Fibroblast of skin of abdomen (primary cell): ENCODE measurements around the gene SH3TC1.

Experiments
- DNase-seq: peaks from one replicate; pipeline ENCODE4 v3.0.0-alpha.2; 2013

SH3TC1 gene

DNA sequence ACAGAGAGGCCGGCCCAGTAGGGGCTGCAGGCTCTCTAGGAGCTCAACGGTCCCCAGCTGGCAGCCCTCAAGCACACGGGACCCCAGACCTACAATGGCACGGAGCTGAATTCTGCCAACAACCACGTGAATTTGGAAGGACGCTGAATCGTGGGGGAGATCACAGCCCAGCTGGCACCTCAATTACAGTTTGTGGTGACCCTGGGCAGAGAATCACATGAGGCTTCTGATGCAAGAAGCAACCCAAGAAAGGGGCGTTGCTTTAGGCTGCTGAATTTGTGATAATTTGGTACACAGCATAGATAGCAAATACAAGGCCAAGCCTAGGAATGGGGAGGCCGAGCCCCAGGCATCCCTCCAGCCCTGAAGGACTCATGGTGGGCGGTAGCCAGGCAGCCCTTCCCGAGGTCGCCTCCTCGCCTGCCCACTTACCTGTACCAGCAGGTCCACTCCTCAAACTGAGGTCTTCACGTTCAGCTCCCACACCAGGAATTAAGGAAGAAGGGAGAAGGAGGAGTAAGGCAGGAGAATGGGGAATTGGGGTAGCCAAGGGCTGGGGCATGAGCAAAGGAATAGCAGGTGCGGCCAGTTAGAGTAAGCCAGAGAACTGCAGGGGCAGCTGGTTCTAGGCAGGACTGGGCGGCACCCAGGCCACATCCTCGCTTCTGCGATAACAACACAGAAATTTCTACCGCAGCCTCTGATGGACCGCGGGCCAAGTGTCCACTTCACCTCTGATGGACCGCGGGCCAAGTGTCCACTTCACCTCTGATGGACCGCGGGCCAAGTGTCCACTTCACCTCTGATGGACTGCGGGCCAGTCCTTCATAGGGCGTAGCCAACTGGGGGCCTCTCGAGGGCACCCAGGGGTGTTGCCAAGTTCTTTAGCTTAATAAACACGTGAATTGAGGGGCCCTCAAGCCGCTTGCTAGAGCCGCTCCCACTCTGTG, 47.1 kb downstream of the SH3TC1 start:
- DNase-seq, result no peak

DNA sequence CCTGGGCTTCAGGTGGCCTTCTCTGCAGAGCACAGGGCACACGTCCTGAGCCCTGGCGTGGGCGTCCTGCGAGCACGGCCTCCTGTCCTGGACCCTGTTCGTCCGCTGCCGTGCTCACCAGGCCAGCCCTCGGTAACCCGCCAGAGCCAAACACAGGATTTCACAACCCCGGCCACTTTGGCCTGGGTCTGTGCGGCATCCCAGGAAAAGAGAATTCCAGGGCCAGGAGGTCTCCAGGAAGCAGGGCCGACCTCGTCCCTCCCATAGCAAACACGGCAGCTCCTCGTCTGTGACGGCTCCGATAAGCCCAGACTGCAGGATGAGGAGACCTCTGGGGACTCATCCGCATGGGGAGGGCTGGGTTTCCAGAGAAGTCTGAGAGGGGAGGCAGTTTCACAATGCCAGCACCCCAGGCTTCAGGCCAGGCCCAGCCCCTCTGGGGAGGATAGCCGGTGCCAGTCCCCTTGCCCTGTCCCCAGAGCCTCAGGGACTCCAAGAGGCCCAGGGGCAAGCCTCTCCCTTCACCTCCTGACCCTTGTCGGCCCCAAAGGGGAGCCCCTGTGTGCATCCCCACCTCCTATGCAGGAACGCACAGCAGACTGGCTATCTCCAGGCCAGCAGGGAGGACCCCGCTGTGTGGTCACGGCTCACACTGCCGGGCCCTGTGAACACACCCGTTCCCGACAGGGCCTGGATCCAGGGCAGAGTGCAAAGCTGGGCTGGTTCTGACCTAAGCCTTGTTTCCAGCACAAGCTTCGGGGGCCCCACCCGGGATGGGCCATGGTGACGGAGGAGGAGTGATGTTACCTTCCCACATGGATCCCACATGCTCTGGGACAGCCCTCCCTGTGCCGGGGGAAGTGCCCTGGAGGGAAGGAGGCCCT, 48.2 kb downstream of the SH3TC1 start:
- no peak for DNase-seq

DNA sequence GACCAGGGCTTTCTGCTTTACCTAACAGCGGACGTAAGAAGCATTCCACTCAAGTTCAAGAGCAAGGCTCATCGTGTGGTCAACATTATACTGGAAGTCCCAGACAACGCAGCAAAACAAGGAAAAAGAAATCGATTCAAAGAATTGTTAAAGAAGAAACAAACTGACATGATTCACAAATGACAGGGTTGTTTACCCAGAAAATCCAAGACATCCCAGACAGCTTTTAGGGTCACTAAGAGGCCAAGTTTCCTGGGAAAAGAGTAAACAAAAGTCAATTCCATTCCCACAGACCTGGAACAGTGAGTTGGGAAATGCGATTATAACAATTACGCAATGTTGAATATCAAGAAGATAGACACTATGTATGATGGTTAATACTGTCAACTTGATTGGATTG, 49.0 kb downstream of the SH3TC1 start:
- no peak for DNase-seq

DNA sequence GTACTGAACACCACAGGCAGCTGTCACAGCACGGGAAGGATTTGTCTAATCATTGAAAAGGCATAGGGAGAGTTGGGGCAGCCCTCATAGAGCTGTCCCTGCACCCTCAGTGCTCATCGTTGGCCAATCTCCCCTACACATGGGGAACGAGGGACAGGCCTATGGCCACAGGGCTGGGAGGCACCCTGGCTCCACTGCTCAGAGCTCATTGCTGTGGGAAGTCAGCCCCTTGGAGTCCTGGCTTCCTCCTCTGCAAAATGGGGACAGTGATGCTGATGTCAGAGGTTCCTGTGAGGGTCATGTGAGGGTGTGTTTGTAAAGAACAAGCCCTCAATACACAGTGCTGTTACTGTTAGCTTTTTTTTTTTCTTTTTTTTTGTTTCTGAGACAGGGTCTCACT, 51.1 kb downstream of the SH3TC1 start:
- DNase-seq, result no peak

DNA sequence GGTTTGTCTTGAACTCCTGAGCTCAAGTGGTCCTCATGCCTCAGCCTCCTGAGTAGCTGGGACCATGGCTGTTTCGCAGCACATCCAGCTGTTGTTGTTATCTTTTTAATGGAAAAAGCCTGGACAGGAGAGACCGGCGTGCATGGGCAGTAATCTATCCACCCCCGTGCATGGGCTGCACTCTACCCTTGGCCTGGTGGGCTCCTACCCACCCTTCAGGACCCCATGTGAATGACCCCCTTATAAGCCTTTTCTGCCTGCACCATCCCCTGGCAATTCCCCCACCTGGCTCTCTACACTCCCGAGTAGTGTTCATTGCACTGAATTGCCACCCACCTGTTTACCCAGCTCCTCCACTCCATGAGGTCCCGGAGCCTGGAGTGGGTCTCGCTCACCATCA, 51.5 kb downstream of the SH3TC1 start:
- no peak for DNase-seq

DNA sequence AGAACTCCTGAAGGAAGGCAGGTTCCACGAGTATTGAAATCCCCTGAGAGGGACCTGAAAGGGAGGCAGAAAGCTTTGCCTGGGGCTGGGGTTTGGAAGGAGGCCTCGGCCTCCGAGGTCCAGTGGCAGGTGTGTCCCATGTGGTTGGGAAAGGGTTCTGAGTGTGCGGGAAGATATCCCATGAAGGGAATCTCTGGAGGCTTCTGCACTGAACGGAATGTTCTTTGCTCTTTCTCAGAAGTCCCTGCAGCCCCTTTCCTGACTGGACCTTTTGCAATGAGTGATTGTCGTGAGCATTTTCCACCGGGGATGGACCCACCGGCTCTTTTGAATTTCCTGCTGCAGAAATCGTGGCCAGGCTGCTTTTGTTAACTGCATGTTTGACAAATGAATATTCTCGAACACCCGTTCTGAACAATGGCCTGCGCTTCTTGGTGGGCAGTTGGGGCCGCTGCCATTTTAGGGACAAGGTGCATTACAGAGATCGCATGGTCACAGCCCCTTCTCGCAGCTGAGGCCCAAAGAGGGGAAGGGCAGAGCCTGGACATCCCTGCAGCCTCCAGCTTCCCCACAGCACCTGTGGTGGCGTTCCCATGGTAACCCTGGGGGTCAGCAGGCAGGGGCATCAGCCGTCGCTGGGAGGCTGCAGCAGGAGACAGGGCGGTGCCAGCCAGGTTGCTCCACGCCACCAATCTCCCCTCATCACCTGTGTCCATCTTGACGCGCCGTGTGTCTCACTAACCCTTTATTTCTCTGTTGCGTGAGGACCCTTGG, 52.2 kb downstream of the SH3TC1 start:
- DNase-seq, result no peak

DNA sequence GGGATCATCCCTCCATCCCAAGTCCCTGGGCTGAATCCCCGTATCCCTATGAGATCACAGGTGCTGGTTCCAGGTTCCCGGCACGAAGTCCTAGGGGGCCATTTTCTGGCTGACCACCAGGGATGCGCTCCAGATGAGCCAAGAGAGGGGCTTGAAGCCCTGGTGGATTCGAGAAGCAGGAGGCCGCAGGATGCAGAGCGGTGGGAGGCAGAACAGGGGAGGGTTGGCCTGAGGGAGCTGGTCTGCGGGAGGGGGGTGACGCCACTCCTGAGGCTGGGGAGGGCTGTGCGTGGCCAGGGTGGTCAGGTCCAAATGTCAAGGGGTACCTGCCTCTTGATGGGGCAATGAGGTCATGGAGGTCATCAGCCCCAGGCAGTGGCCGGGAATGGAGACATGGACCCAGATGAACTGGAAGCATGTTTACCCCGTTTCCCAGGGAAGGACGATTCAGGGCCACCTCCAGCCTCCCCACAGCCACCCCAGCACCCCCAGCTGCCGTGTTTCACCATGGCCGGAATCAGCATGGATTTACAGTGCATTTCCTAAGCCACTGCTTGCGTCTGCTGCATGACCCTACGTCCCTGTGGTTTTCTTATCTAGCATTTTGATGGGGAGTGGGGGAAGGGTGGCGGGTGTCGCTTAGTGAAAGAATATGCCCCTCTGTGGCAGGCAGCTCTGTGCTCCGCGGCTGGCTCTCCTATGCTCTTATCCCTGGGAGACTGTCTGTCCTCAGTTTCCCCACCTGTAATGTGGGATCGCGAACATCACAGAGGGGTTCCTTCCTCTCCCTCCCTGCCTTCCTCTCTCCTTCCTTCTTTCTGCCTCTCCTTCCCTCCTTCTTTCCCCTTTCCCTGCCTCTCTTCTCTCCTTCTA, 53.4 kb downstream of the SH3TC1 start:
- DNase-seq, result no peak

DNA sequence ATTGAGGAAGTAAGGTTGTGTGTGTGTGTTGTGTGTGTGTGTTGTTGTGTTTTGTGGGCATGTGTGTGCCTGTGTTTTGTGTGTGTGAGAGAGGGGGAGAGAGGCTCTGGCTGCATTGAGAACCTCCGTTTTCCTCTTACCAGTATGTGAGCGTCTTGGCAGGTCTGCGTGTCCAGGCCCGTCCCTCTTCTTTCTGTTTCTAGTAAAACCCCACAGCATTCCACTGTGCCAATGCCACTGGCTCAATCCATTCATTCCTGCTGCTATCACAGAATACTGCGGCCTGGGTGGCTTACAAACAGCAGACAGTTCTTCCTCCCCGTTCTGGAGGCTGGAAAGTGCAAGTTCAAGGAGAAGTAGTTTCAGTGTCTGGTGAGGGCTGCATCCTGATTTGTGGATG, 55.0 kb downstream of the SH3TC1 start:
- DNase-seq, result no peak

DNA sequence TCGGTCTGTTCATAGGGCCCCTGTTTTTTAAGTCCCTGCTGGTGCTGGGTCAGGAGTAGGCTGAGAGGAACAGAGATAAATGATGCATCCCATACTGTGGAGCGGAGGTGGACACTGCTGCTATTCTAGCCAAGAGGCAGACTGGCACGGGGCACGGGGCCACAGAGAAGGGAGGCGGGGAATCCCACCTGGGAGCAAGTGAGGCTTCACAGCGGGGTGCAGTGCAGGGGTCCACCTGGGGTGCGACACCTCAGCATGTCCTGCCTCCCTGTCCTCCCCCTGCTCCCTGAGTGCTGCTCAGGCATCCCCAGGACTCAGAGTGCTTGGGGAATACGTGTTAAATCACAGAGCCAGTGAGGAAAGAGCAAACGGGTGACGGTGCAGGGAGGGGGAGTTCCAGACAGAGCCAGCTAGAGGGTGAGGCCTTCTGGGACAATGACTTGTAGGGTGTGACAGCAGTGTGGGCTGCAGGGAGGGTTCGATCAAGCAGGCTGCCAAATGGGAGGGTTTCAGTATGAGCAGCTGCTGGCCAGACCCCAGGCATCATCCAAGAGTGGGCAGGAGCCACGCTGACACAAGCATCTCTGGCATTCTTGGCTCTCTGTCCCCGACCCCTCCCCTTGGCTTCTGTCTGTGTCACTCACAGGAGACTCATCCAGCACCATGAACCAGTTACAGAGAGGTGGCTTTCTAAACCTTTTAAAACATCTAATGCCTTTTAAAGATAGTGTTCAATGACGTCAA, 56.8 kb downstream of the SH3TC1 start:
- peak; percentile 33 for DNase-seq

DNA sequence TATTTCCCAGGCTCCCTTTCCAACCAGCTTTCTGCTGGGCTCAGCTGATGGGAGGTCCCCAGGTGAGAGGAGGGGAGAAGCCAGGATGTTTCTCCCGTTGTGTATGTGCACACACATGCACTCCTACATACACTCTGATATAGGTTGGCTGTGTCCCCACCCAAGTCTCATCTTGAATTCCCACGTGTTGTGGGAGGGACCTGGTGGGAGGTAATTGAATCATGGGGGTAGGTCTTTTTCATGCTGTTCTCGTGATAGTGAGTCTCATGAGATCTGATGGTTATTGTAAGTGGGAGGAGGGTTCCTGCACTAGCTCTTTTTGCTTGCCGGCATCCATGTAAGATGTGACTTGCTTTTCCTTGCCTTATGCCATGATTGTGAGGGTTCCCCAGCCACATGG, 58.8 kb downstream of the SH3TC1 start:
- DNase-seq, result no peak

DNA sequence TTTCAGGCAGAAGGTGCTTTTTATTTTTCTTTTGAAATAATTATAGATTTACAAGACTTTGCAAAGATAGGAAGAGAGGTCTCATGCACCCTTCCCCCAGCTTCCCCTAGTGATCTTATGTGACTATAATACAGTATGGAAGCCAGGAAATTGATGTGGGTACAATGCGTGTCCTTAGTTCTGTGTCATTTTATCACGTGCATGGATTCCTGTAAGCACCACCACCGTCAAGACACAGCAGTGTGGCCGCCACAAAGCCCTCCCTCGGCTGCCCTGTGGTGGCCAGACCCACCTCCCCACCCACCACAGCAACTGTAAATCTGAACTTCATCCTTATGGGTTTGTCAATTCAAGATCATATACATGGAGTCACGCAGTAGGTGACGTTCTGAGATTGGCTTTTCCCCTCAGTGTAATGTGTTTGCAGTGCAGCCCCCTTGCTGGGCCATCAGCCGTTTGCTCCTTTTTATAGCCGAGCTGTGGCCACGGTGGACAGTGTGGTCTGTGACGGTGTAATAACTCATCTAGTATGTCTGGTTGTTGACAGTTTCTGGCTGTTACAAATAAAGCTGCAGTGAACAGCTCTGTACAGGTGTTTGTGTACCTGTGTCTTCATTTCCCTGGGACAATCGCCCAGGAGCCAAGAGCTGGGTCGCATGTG, 59.6 kb downstream of the SH3TC1 start:
- no peak for DNase-seq

DNA sequence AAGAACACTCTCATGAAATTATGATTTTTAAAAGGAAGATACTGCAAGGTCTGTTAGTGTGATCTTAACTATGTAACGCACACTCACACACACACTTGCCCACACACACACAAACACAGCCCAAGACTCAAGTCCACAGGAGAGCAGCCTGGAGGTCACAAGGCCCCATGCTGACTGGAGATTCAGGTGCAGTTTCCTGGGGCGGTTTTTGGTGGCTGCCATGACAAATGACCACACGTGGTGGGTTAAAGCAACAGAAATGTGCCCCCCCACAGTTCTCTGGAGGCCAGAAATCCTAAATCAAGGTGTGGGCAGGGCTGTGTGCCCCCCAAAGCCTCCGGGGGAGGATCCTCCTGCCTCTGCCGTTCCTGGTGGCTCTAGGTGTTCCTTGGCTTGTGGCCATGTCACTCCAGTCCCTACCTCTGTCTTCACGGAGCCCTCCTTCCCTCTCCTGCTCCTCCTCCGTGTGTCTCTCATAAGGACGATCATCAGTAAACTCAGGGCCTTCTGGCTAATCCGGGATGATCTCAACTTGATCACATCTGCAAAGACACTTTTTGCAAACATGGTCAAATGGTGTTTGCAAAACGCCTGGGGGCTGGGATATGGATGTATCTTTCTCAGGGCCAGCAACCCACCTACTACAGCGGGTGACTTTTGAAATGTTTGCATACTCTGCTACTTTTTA, 60.8 kb downstream of the SH3TC1 start:
- DNase-seq, result no peak

DNA sequence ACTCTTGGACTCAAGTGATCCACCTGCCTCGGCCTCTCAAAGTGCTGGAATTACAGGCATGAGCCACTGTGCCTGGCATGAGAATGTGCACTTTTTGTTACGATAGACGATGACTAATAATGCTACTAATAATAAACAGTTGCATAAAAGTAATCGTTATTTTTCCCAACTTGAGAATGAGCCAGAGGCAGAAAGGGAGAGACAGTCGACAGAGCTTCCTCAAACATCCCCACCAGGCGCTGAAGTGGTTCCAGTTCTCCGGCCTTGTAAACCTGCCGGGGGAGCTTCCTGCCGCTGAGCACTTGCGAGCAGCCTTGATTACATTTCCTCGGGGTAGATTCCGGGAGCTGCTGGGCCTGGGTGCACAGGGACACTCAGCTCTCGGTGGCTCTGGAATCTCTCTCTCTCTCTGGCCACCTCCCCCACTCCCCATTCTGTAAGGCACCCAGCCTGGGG, 61.6 kb downstream of the SH3TC1 start:
- DNase-seq, result peak; percentile 74

DNA sequence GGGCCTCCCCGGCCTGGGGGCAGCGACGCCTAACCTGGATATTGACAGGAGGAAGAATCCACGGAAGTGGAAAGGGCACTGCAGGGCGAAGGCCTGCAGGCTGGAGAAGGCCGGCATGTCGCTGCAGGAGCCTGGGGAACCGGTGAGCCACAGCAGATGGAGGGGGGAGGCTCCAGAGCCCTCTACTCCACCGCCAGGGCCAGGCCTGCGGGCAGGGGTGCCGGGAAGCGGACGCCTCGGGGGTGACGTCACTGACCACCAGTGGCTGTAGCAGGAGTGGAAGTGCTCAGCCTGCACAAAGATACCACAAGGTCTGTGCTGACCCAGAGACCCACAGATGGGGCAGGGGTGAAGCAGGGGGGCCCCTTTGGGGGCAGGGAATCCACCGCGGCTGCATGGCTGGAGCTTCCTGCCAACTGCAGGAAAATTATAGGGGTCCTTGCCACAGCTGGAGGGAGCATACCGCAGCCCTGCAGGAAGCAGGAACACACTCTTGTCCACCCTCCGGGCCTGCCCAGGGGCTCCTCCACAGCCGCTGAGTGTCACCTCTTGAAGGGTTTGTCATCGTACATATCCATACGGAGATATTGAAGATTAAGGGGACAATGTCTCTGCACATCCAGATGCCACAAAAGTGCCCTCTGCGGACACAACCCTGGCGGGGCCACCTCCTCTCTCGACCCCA, 62.9 kb downstream of the SH3TC1 start:
- peak; percentile 73 for DNase-seq

DNA sequence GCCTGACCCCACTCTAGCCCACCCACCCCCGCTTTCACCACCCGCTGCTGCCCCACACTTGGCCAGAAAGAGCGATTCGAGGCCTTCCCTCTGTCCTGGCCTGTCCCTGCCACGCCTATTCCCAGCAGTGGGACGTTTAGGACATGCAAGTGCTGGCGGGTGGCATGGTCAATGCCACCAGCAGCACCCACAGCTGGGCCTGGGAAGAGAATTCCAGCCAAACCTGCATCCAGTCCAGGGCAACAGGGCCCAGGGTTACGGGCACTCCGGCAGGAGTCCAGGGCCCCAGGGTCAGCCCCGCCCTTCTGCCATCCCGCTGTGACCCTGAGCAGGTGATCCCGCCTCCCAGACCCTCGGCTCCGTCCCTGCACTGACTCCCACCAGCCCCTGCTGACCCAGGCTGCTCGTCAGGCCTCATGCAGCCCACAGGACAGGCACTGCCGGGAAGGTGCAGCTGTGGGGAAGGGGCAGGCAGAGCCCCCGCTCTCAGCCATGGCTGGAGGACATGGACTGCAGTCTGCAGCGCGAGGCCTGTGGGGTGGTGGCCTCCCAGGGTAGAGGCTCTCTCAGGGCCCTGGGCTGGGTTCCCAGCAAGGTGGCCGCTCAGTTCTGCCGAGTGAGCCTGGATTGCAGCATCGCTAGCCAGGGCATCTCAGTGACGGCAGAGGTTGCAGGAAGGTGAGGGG, 63.7 kb downstream of the SH3TC1 start:
- no peak for DNase-seq

DNA sequence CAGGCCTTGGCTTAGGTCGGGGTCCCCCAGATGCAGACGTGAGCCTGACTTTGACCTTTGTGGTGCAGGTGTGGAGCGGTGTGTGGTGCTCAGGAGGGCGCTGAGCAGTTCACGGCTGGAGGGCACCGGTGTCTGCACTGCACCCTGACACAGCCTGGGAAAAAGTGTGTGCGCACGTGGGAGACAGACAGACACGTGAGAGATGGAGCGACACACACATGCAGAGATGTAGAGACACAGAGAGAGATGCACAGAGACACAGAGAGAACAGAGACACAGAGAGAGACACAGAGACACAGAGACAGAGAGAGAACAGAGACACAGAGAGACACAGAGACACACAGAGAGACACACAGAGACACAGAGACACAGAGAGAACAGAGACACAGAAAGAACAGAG, 64.3 kb downstream of the SH3TC1 start:
- DNase-seq, result no peak

DNA sequence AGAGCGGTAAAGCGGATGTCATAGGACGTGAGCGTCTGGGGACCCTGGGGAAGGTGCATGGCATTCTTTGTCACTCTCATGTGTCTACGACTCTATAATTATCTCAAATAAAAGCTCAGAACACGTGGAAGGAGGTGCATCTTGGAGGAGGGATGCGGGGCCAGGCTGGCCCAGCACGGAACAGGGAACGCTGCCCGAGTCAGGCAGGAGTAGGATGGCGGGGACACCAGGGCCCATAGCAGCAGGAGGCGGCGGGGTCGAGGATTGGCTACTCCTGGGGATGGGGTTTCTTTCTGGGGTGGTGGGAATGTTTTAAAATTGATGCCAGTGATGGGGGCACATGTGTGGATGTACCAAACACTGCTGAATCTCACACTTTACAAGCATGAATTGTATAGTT, 65.0 kb downstream of the SH3TC1 start:
- no peak for DNase-seq

DNA sequence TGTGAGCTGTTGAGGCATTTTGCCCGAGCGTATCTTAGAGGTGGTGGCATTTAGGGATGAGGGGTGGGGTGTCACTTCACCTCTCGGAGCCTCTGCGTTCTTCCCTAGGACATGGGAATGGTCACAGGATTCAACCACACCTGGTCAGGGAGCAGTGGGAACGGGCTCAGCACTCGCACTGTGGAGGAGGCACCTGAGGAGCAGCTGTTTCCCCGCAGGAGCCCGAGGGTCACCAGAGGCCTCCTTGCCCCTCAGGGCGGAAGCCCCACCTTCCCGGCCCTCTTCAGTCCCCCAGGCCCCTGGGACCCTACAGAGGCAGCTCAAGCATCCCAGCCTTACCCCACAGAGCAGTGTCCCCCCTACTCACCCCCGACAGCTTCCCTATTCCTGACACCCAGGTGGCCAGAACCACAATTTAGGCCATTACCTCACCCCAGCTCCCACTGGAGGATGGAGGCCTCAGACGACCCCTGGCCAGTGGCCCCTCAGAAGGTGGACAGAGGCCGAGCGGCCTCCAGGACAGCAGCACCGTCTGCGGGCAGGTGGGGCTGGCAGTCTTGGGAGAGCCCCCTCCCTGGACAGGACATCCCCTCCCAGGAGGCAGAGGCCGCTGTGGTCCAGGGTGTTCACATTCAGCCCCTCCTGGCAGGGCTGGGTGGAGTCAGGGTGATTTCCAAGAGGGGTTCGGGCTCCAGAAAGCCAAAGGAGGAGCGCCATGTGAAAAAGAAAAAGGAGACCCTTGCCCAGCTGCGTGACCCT, 66.3 kb downstream of the SH3TC1 start:
- no peak for DNase-seq
